WERI-Rb-1 (cell line): Measurements from ENCODE around the gene COTL1.

ENCODE experiments used
- DNase-seq: peaks from one replicate; pipeline ENCODE4 v3.0.0-alpha.2; 2020
- H3K27ac ChIP-seq: fragments of 250-450 bp; sonication (Bioruptor Pico); 2 replicates; pipeline ENCODE4 v1.5.1; 2020; ENCODE audit warnings: mild to moderate bottlenecking, moderate library complexity
- H3K27me3 ChIP-seq: fragments of 250-450 bp; sonication (Bioruptor Pico); 2 replicates; pipeline ENCODE4 v1.5.1; 2021; ENCODE audit warnings: mild to moderate bottlenecking, low read depth, moderate library complexity; ENCODE audit not compliant: insufficient read depth, severe bottlenecking
- H3K36me3 ChIP-seq: fragments of 250-450 bp; sonication (Bioruptor Pico); 2 replicates; pipeline ENCODE4 v1.5.1; 2020; ENCODE audit warnings: mild to moderate bottlenecking, moderate library complexity
- H3K4me3 ChIP-seq: 2 replicates; pipeline ENCODE4 v1.5.1; 2011; ENCODE audit warnings: low read depth, mild to moderate bottlenecking, control low read depth, low read length
- H3K9me3 ChIP-seq: fragments of 250-450 bp; sonication (Bioruptor Pico); 2 replicates; pipeline ENCODE4 v1.5.1; 2021; ENCODE audit warnings: mild to moderate bottlenecking, moderate library complexity; ENCODE audit not compliant: severe bottlenecking
- TF ChIP-seq, protein P1 (sequence below): IDR thresholded peaks from 2 replicates; pipeline ENCODE4 v1.5.1; 2011; ENCODE audit warnings: low read depth, mild to moderate bottlenecking, control low read depth, inconsistent platforms, low read length

Gene COTL1

DNA sequence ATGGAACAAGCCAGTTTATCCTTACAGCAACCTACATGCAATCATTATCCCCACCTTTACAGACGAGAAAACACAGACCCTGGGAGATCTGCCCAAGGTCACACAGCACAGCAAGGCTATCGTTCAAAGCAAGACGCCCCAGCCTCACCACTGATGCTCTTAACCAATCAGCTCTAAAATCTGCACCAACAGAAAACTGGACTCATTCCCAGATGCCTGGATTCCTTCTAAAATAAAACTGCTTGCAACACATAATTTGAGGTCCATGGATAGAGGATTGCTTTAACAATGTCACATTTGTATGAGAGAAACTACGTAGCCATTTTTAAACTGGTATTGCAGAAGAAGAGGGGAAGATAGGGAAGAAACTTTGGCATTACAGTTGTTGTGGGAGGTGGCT lies 6.8 kb downstream of the COTL1 start:
- no peaks in the 10 kb centered on the region for H3K9me3 ChIP-seq
- H3K4me3 ChIP-seq, result no peak overlapping the region
- peaks cover 9% of the 10 kb centered on the region; the same call in 1 of the 2 replicates for H3K36me3 ChIP-seq
- H3K27ac ChIP-seq, result no peak overlapping the region
- no peaks in the 10 kb centered on the region for H3K27me3 ChIP-seq
- no peak for DNase-seq
- TF ChIP-seq, protein P1, sequence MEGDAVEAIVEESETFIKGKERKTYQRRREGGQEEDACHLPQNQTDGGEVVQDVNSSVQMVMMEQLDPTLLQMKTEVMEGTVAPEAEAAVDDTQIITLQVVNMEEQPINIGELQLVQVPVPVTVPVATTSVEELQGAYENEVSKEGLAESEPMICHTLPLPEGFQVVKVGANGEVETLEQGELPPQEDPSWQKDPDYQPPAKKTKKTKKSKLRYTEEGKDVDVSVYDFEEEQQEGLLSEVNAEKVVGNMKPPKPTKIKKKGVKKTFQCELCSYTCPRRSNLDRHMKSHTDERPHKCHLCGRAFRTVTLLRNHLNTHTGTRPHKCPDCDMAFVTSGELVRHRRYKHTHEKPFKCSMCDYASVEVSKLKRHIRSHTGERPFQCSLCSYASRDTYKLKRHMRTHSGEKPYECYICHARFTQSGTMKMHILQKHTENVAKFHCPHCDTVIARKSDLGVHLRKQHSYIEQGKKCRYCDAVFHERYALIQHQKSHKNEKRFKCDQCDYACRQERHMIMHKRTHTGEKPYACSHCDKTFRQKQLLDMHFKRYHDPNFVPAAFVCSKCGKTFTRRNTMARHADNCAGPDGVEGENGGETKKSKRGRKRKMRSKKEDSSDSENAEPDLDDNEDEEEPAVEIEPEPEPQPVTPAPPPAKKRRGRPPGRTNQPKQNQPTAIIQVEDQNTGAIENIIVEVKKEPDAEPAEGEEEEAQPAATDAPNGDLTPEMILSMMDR, result no peak

DNA sequence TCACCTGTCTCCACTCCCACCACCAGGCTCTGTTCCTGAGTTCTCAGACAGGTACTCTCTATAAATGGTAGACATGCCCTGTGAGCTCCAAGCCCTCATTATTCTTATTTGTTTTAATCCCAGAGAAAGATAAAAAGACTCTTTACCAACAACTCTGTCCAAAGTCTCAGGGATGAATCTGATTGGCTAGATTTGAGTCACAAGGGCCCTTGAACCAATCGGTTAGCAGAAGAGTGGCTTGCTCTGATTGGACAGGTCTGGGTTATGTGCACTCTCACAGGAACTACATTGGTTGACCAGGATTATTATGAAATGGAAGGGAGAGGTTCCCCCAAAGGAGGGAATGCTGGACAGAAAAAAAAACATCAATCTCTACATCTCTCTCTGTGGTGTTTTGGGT lies 7.5 kb downstream of the COTL1 start:
- peaks cover 9% of the 10 kb centered on the region; the same call in 1 of the 2 replicates for H3K36me3 ChIP-seq
- DNase-seq, result no peak
- H3K27ac ChIP-seq, result no peak overlapping the region
- no peaks in the 10 kb centered on the region for H3K27me3 ChIP-seq
- H3K4me3 ChIP-seq, result no peak overlapping the region
- TF ChIP-seq, protein P1, result no peak
- no peaks in the 10 kb centered on the region for H3K9me3 ChIP-seq

DNA sequence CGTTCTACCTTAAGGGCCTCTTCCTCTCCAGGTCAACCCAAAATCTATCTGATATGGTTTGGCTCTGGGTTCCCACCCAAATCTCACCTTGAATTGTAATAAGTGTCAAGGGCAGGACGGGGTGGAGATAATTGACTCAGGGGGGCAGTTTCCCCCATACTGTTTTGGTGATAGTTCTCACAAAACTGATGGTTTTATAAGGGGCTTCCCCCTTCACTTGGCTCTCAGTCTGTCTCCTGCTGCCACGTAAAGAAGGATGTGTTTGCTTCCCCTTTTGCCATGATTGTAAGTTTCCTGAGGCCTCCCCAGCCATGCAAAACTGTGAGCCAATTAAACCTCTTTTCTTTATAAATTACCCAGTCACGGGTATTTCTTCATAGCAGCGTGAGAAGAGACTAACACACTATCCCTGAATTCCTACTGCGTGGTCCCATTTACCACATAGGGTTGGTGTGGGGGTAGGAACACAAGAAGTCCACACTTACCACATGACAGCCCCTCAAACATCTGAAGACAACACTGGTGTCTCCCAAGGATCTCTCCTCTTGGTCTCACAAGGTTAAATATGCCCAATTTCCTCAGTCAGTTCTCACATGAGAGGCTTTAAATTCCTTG lies 8.2 kb downstream of the COTL1 start:
- Histone ChIP-seq H3K4me3 (no peak overlapping the region), H3K36me3 (peaks cover 4% of the 10 kb centered on the region; the same call in 1 of the 2 replicates)

DNA sequence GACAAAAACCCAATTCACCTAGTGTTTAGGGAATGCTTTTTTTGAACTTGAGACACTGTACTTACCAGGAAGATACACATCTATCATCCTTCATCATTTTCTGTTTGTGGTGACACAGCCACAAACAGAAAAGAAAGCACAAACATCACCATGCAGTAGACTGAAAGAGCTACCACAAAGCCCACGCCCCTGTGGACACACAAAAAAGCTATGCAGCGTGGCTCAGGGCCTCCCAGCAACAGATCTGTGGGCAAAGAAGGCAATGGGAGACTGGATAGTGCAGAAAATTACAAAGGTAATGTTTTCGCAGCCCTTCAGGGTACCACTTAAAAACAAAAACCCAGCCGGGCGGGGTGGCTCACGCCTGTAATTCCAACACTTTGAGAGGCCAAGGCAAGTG lies 9.6 kb downstream of the COTL1 start:
- no peaks in the 10 kb centered on the region for H3K27me3 ChIP-seq
- H3K9me3 ChIP-seq, result no peaks in the 10 kb centered on the region
- no peak for DNase-seq
- H3K4me3 ChIP-seq, result no peak overlapping the region
- TF ChIP-seq, protein P1, result no peak
- H3K27ac ChIP-seq, result no peak overlapping the region
- 0 out of 2 replicates have a peak, but pooled peaks cover 1% of the 10 kb centered on the region for H3K36me3 ChIP-seq

More for the DNA sequence above, 8.2 kb downstream of the COTL1 start:
- DNase-seq, result no peak
- no peaks in the 10 kb centered on the region for H3K9me3 ChIP-seq
- H3K27me3 ChIP-seq, result no peaks in the 10 kb centered on the region
- TF ChIP-seq, protein P1, result no peak
- H3K27ac ChIP-seq, result no peak overlapping the region

DNA sequence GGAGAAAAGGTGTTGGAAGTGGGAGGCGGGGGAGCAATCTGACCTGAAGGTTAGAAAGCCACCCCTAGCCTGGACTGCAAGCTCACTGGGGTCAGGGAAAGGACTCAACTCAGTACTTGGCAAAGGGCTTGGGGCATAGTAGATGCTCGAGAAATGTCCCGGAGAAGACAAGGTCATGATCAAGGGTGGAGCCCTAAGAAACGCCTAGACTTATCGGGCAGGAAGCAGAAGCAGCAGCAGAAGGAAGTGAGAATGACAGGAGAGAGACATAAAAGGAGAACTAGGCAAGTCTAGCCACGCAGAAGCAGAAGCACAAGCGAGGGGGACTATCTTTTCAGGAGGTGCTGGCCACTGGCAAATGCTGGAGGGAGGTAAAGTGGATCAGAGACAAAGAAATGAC lies 10.2 kb downstream of the COTL1 start:
- Histone ChIP-seq H3K9me3 (no peaks in the 10 kb centered on the region), H3K4me3 (no peak overlapping the region), H3K36me3 (no peaks in the 10 kb centered on the region), H3K27me3 (no peaks in the 10 kb centered on the region), H3K27ac (no peak overlapping the region)
- TF ChIP-seq, protein P1, result no peak
- DNase-seq, result no peak

DNA sequence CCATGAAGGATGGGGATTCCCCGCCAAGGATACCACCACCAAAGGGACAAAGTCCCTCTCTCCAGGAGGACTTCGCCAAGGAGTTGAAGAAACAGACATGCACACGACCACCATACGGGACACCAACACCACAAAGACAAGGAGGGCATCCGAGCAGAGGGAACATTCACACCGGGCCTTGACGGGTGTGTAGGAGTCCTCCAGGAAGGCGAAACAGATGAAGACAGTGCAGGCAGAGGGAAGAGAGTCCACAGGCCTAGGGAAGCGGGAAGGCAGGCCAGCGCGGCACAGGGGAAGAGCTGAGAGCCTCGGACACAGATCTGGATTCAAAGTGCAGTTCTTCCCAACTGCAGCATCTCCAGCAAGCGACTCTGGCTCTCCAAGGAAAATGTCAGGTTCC lies 10.8 kb downstream of the COTL1 start:
- TF ChIP-seq, protein P1, result no peak
- Histone ChIP-seq H3K27ac (no peak overlapping the region), H3K4me3 (no peak overlapping the region), H3K9me3 (no peaks in the 10 kb centered on the region), H3K36me3 (no peaks in the 10 kb centered on the region), H3K27me3 (no peaks in the 10 kb centered on the region)
- DNase-seq, result no peak
